HepG2 (cell line): ENCODE data around the gene ATP8A2. TPM values are rescaled to one million over a fixed set of nuclear protein-coding genes. Genes with fewer than 3 reads are reported as not detected.

Source experiments
- ATAC-seq: fragments of 200-7000 bp; cut with Tn5 transposase; 3 replicates; pipeline ENCODE4 v1.9.1; 2020; ENCODE audit warnings: mild to moderate bottlenecking, moderate library complexity
- BruUV-seq: library from RNA; stranded (reverse); fragments of 400-500 nt; replicated peaks from 2 replicates; lab custom pipeline; 2021; lab: Mats Ljungman, UMichigan
- CTCF ChIA-PET: fragments of 300-600 bp; formaldehyde crosslinking; extraction: SDS; loops from one replicate; lab custom pipeline; 2021; ENCODE audit warnings: low total read pairs, inconsistent platforms, low intra/inter-chr PET ratio; lab: Yijun Ruan, JAX
- POLR2A ChIA-PET: fragments of 350-600 bp; sonication (Branson Sonifier 250); formaldehyde crosslinking; loops from one replicate; lab custom pipeline; 2020; ENCODE audit warnings: antibody characterized with exemption, inconsistent platforms; lab: Yijun Ruan, JAX
- DNase-seq: peaks from one replicate; pipeline ENCODE4 v3.0.0-alpha.2; 2015; ENCODE audit warnings: low spot score
- FAIRE-seq: peaks from 3 replicates; lab custom pipeline; 2011; peaks lifted over from hg19 to GRCh38; lab: Jason Lieb, UNC
- H2AFZ ChIP-seq: one replicate; pipeline ENCODE4 v1.6.1; 2011; ENCODE audit warnings: low read length, inconsistent platforms
- H3K27ac ChIP-seq: fragments of 300-600 bp; 3 replicates; pipeline ENCODE4 v1.8.0; 2011; ENCODE audit warnings: mixed run types, mild to moderate bottlenecking, mixed read lengths, low read length, inconsistent platforms; ENCODE audit not compliant: insufficient read depth; ENCODE audit errors: extremely low read length
- H3K27me3 ChIP-seq, 2 experiments: fragments of 200-600 bp in 1 of 2; 2 replicates in 1 of 2; 3 replicates in 1 of 2; pipeline versions ENCODE4 v1.6.0 to v1.8.0; 2011; ENCODE audit warnings: low read length in 2 of 2, mild to moderate bottlenecking in 2 of 2, moderate library complexity in 2 of 2, inconsistent platforms in 1 of 2; ENCODE audit not compliant: insufficient read depth in 2 of 2, control insufficient read depth in 1 of 2
- H3K36me3 ChIP-seq, 2 experiments: fragments of 200-600 bp in 1 of 2; replicated peaks in 1 of 2; 2 replicates in 1 of 2; 3 replicates in 1 of 2; pipeline versions ENCODE4 v1.5.1 to v1.8.0; 2011; ENCODE audit warnings: low read length in 2 of 2, inconsistent platforms in 1 of 2; ENCODE audit not compliant: insufficient read depth in 2 of 2, control insufficient read depth in 1 of 2
- H3K4me1 ChIP-seq: 2 replicates; pipeline ENCODE4 v1.5.1; 2012; ENCODE audit warnings: low read length, inconsistent platforms; ENCODE audit not compliant: insufficient read depth
- H3K4me2 ChIP-seq: 2 replicates; pipeline ENCODE4 v1.6.0; 2011; ENCODE audit warnings: low read depth, low read length, inconsistent platforms
- H3K4me3 ChIP-seq, 3 experiments: fragments of 200-600 bp in 1 of 3; sonication (generic), shearing (Covaris generic) in 1 of 3; replicated peaks in 1 of 3; 2 replicates each; pipeline ENCODE4 v1.5.1; 2011 to 2016; ENCODE audit warnings: low read length in 3 of 3, inconsistent platforms in 2 of 3, low read depth in 2 of 3, mild to moderate bottlenecking in 2 of 3, control low read depth in 1 of 3, mixed read lengths in 1 of 3; ENCODE audit not compliant: insufficient read depth in 1 of 3
- H3K79me2 ChIP-seq: one replicate; pipeline ENCODE4 v1.6.1; 2011; ENCODE audit warnings: low read length, inconsistent platforms; ENCODE audit not compliant: insufficient read depth
- H3K9ac ChIP-seq: 2 replicates; pipeline ENCODE4 v1.6.0; 2011; ENCODE audit warnings: mild to moderate bottlenecking, low read depth, low read length, inconsistent platforms; ENCODE audit not compliant: insufficient read depth
- H3K9me3 ChIP-seq: 2 replicates; pipeline ENCODE4 v1.5.1; 2012; ENCODE audit warnings: mild to moderate bottlenecking, low read length
- H4K20me1 ChIP-seq: 2 replicates; pipeline ENCODE4 v1.6.0; 2011; ENCODE audit warnings: inconsistent platforms, mild to moderate bottlenecking, low read length, moderate library complexity; ENCODE audit not compliant: insufficient read depth
- CC2D1A ChIP-seq: sonication (generic); formaldehyde crosslinking; IDR thresholded peaks from 2 replicates; pipeline ENCODE4 v1.8.1; 2023; ENCODE audit warnings: mild to moderate bottlenecking, missing genetic modification reagents
- CHCHD3 ChIP-seq: sonication (generic); formaldehyde crosslinking; IDR thresholded peaks from 2 replicates; pipeline ENCODE4 v1.8.0; 2022; ENCODE audit warnings: mild to moderate bottlenecking, missing genetic modification reagents, moderate library complexity
- CREB1 ChIP-seq, 2 experiments: fragments of 450-650 bp in 1 of 2; IDR thresholded peaks; 2 replicates each; pipeline ENCODE4 v1.6.1; 2016 to 2017; ENCODE audit warnings: control low read depth in 1 of 2, mild to moderate bottlenecking in 1 of 2, missing compliant biosample characterization in 1 of 2, missing genetic modification characterization in 1 of 2
- JUNB ChIP-seq: sonication (generic); formaldehyde crosslinking; IDR thresholded peaks from 2 replicates; pipeline ENCODE4 v1.8.0; 2022; ENCODE audit warnings: missing genetic modification reagents, mild to moderate bottlenecking, borderline replicate concordance
- TEAD2 ChIP-seq: sonication (generic); formaldehyde crosslinking; IDR thresholded peaks from 2 replicates; pipeline ENCODE4 v1.9.0; 2021; ENCODE audit warnings: missing genetic modification reagents
- TGIF2 ChIP-seq: IDR thresholded peaks from 2 replicates; pipeline ENCODE4 v1.6.1; 2016; ENCODE audit warnings: control low read depth, missing compliant biosample characterization
- ZNF879 ChIP-seq: sonication (generic); formaldehyde crosslinking; IDR thresholded peaks from 2 replicates; pipeline ENCODE4 v1.8.1; 2023; ENCODE audit warnings: missing genetic modification reagents
- WGBS: methylation state at CpG from one replicate; pipeline ENCODE4 v1.1.6; 2017; ENCODE audit warnings: low lambda C conversion rate; 5-methylcytosine and 5-hydroxymethylcytosine counted together
- in situ Hi-C: cut with HindIII; loops from 2 replicates; pipeline ENCODE4 v1.10.0; 2017; ENCODE audit warnings: low pct_unique_long_range_greater_than_20kb; ENCODE audit not compliant: extremely low pct_ligation_motif_present
- intact Hi-C: fragments of 100-400 bp; cut with micrococcal nuclease; formaldehyde crosslinking; loops from one replicate; pipeline ENCODE4 v1.10.0; 2022; ENCODE audit not compliant: unreplicated experiment
- polyA plus RNA-seq, 8 experiments: library from polyadenylated mRNA; depleted of rRNA in 3 of 8; stranded (reverse) in 7 of 8; unstranded in 1 of 8; fragments of >200 nt; fragmentation: Illumina TruSeq in 4 of 8; extraction: Trizol in 4 of 8; gene quantifications; 2 replicates each; pipeline versions ENCODE4 v1.2.1 to v1.2.3, GENCODE V29; 2011 to 2016; ENCODE audit warnings: low read depth in 4 of 8, missing spikeins in 1 of 8, mixed read lengths in 1 of 8; ENCODE audit not compliant: insufficient read depth in 1 of 8
- total RNA-seq, 5 experiments: library from RNA; depleted of rRNA; stranded (reverse); fragments of >200 nt; fragmentation: Illumina TruSeq; extraction: Trizol; gene quantifications; 2 replicates each; pipeline ENCODE4 v1.2.3, GENCODE V29; 2016; ENCODE audit warnings: low read depth in 1 of 5
- TF ChIP-seq, protein P1 (sequence below): sonication (generic); formaldehyde crosslinking; IDR thresholded peaks from 2 replicates; pipeline ENCODE4 v1.9.0; 2021; ENCODE audit warnings: missing genetic modification reagents, borderline replicate concordance
- TF ChIP-seq, protein P2 (sequence below): sonication (generic); formaldehyde crosslinking; IDR thresholded peaks from 2 replicates; pipeline ENCODE4 v1.5.0; 2020; ENCODE audit warnings: mild to moderate bottlenecking, missing genetic modification reagents
- TF ChIP-seq, protein P3 (sequence below): sonication (generic); formaldehyde crosslinking; IDR thresholded peaks from 2 replicates; pipeline ENCODE4 v1.4.0; 2020; ENCODE audit warnings: low read depth, mild to moderate bottlenecking, missing genetic modification reagents

Gene ATP8A2
- total and polyA plus RNA-seq, 2 of the 13 experiments (the other 11 are each of a cell fraction or from before 2014, with no cell fraction given), result 0.09 TPM; not detected in 1

DNA sequence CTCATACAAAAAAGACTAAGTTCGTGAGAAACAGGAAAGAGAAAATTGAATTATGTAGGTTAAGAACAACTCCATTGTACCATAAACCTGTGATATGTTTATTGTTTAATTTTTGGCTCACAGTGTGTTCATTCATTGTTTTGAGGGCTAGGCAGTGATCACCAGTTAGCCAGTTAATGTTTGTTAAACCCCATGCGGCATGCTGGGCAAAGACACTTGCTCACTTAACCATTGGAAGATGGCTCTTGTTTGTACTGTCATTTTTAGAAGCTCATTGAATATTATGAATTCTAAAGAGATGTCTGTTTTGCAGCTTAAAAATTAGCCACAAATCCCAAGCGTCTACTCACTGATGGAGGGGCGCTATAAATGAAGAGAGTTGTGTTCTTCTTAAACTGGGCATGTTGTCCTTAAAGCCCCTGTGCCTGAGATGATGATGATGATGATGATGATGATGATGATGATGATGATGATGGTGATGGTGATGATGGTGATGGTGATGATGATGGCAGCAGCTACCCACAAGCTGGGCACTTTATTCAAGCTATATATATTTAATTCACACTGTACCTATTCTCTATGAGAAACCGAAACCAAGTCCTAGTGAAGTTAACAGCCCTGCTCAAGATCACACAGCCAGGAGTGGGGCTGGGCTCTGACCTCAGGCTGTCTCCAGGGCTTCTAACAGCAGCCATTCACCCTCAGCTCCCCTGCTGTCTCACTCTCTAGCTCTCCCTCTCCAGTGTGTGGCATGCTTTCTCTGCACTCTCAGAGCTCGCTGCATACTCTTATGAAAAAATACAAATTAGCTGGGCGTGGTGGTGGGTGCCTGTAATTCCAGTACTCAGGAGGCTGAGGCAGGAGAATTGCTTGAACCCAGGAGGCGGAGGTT, 510.9 kb downstream of the ATP8A2 start:
- H3K36me3 ChIP-seq, result no peaks in the 10 kb centered on the region
- no peak overlapping the region for H3K27ac ChIP-seq
- POLR2A ChIA-PET, result no interaction called here
- no peak overlapping the region for H2AFZ ChIP-seq
- no peak overlapping the region for H3K4me2 ChIP-seq
- no peaks in the 10 kb centered on the region for H3K4me1 ChIP-seq
- H4K20me1 ChIP-seq, result no peaks in the 10 kb centered on the region
- ATAC-seq, result no peak
- H3K9me3 ChIP-seq, result no peaks in the 10 kb centered on the region
- TF ChIP-seq CREB1 (IDR thresholded peaks at IDR 0.05), result peak; percentile 88
- no peak for TF ChIP-seq CREB1 (CRISPR knock-in tag; IDR thresholded peaks at IDR 0.05)
- no peak for TF ChIP-seq CHCHD3 (CRISPR knock-in tag)
- no peak overlapping the region for H3K4me3 ChIP-seq
- no peak overlapping the region for H3K9ac ChIP-seq
- no peaks in the 10 kb centered on the region for H3K79me2 ChIP-seq
- no peak for DNase-seq
- CTCF ChIA-PET, result no interaction called here
- H3K27me3 ChIP-seq, result peaks cover 4 to 23% of the 10 kb centered on the region in 2 experiments; a peak in 3 of 5 replicates
- FAIRE-seq, result no peak
- in situ Hi-C loops, result no loop called here
- BruUV-seq, result no TSS peak
- intact Hi-C loops, result no loop called here
- WGBS, result 14% methylated on average over 8 of the region's 8 CpGs

DNA sequence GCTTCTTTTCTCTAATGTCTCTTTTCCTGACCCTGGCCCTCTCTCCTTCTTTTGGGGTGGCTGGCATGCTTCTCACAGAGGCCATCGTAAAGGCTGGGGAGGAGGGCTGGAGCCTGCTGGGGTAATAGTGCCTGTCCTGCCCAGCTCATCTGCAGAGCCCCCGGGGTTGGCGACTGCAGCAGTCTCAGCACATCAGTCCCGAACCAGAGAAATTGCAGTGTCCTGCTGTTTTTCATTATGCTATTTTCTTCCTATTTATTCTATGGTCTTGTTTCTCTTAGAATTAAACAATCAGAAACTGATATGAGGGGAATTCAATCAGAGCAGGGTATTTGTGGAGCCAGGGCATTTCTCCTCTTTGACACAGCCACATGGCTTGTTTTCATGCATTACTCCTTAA, 513.6 kb downstream of the ATP8A2 start:
- DNase-seq (no peak), ATAC-seq (no peak), FAIRE-seq (no peak)
- Histone ChIP-seq H2AFZ (no peak overlapping the region), H3K27me3 (peaks cover 4 to 23% of the 10 kb centered on the region in 2 experiments; a peak in 3 of 5 replicates), H3K36me3 (no peaks in the 10 kb centered on the region), H3K9me3 (no peaks in the 10 kb centered on the region), H3K27ac (no peak overlapping the region), H3K79me2 (no peaks in the 10 kb centered on the region), H3K4me1 (no peaks in the 10 kb centered on the region), H4K20me1 (no peaks in the 10 kb centered on the region), H3K4me2 (no peak overlapping the region), H3K9ac (no peak overlapping the region), H3K4me3 (no peak overlapping the region)
- in situ Hi-C loops (no loop called here), intact Hi-C loops (no loop called here)
- WGBS, result 4% methylated on average over 4 of the region's 4 CpGs
- ChIA-PET CTCF (no interaction called here), POLR2A (no interaction called here)
- no TSS peak for BruUV-seq
- no peak for TF ChIP-seq TGIF2
- no peak for TF ChIP-seq JUNB (CRISPR knock-in tag)
- TF ChIP-seq CC2D1A (CRISPR knock-in tag), result no peak
- TF ChIP-seq, protein P1, sequence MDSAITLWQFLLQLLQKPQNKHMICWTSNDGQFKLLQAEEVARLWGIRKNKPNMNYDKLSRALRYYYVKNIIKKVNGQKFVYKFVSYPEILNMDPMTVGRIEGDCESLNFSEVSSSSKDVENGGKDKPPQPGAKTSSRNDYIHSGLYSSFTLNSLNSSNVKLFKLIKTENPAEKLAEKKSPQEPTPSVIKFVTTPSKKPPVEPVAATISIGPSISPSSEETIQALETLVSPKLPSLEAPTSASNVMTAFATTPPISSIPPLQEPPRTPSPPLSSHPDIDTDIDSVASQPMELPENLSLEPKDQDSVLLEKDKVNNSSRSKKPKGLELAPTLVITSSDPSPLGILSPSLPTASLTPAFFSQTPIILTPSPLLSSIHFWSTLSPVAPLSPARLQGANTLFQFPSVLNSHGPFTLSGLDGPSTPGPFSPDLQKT (CRISPR knock-in tag), result no peak
- TF ChIP-seq TEAD2, result no peak
- no peak for TF ChIP-seq ZNF879 (CRISPR knock-in tag)
- TF ChIP-seq, protein P2, sequence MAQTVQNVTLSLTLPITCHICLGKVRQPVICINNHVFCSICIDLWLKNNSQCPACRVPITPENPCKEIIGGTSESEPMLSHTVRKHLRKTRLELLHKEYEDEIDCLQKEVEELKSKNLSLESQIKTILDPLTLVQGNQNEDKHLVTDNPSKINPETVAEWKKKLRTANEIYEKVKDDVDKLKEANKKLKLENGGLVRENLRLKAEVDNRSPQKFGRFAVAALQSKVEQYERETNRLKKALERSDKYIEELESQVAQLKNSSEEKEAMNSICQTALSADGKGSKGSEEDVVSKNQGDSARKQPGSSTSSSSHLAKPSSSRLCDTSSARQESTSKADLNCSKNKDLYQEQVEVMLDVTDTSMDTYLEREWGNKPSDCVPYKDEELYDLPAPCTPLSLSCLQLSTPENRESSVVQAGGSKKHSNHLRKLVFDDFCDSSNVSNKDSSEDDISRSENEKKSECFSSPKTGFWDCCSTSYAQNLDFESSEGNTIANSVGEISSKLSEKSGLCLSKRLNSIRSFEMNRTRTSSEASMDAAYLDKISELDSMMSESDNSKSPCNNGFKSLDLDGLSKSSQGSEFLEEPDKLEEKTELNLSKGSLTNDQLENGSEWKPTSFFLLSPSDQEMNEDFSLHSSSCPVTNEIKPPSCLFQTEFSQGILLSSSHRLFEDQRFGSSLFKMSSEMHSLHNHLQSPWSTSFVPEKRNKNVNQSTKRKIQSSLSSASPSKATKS (CRISPR knock-in tag), result no peak
- TF ChIP-seq, protein P3, sequence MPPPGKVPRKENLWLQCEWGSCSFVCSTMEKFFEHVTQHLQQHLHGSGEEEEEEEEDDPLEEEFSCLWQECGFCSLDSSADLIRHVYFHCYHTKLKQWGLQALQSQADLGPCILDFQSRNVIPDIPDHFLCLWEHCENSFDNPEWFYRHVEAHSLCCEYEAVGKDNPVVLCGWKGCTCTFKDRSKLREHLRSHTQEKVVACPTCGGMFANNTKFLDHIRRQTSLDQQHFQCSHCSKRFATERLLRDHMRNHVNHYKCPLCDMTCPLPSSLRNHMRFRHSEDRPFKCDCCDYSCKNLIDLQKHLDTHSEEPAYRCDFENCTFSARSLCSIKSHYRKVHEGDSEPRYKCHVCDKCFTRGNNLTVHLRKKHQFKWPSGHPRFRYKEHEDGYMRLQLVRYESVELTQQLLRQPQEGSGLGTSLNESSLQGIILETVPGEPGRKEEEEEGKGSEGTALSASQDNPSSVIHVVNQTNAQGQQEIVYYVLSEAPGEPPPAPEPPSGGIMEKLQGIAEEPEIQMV, result no peak
